PC-9 (cell line): ENCODE measurements around the gene TRPM5.

Experiments
- CTCF ChIP-seq: fragments of 200-600 bp; sonication (generic); conservative IDR thresholded peaks from 2 replicates; pipeline ENCODE4 v1.6.1; 2017; ENCODE audit warnings: mixed run types, antibody characterized with exemption, mild to moderate bottlenecking, moderate library complexity
- EZH2 ChIP-seq: fragments of 200-600 bp; sonication (generic); IDR thresholded peaks from 2 replicates; pipeline ENCODE4 v1.8.0; 2017; ENCODE audit warnings: antibody characterized with exemption, low read depth

DNA sequence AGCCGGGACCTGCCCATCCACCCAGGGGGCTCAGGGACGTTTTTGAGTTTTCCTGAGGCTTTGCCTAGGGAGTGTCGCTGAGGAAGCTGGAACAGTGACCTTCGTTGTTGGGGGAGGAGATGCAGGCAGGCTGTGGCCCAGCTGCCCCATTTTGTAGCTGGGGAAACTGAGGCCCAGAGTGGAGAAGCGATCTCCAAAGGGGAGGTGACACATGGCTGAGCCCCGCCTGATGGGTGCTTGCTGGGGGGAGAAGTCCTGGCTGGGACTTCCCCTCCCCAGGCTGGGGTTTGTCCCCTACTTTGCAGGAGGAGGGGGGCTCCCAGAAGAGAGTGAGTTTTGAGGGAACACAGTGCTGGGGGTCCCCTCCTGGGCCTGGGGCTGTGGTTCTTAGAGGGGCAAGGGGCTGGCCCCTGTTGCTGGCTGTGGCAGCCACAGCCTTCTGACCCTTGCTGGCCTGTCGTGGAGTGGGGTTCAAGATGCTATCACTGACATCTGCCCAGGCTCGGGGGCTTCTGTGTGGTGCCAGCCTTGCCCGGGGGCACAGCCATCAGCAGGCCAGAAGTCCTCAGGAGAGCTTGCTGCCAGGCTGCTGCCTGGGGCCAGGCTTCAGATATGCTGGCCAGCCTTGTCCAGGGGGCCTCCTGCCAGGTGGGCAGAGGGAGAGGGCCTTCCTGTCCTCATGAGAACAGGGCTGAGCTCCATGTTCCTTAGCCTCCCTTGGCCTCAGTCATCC lies 21.9 kb upstream of the TRPM5 start:
- TF ChIP-seq CTCF (no peak), EZH2 (no peak)
